WTC11 (cell line): ENCODE results near the gene MRPS23. TPM values are rescaled to one million over a fixed set of nuclear protein-coding genes. Genes with fewer than 3 reads are reported as not detected.
A peak's percentile ranks its signal among the peaks of the same experiment; 100 is the strongest.

Experiments
- ATF1 ChIP-seq: sonication (generic); formaldehyde crosslinking; IDR thresholded peaks from 2 replicates; pipeline ENCODE4 v1.8.1; 2023; ENCODE audit warnings: mild to moderate bottlenecking, moderate library complexity, missing genetic modification reagents
- ATF3 ChIP-seq: sonication (generic); formaldehyde crosslinking; conservative IDR thresholded peaks from 2 replicates; pipeline ENCODE4 v1.8.1; 2022; ENCODE audit warnings: mild to moderate bottlenecking, missing genetic modification reagents
- CREM ChIP-seq: sonication (generic); formaldehyde crosslinking; IDR thresholded peaks from 2 replicates; pipeline ENCODE4 v1.8.1; 2022; ENCODE audit warnings: mild to moderate bottlenecking, missing genetic modification reagents, moderate library complexity
- E2F4 ChIP-seq: sonication (generic); formaldehyde crosslinking; IDR thresholded peaks from 2 replicates; pipeline ENCODE4 v1.8.1; 2022; ENCODE audit warnings: low read depth, mild to moderate bottlenecking, moderate library complexity, missing genetic modification reagents, borderline replicate concordance
- ESRRA ChIP-seq: sonication (generic); formaldehyde crosslinking; IDR thresholded peaks from 2 replicates; pipeline ENCODE4 v1.8.1; 2022; ENCODE audit warnings: mild to moderate bottlenecking, missing genetic modification reagents, borderline replicate concordance
- FOXP4 ChIP-seq: sonication (generic); formaldehyde crosslinking; IDR thresholded peaks from 2 replicates; pipeline ENCODE4 v1.8.0; 2022; ENCODE audit warnings: mild to moderate bottlenecking, missing genetic modification reagents
- HMGA2 ChIP-seq: fragments of 250-450 bp; sonication (Bioruptor Pico); IDR thresholded peaks from 2 replicates; pipeline ENCODE4 v1.4.0; 2021; ENCODE audit warnings: mild to moderate bottlenecking, moderate library complexity
- IRF2 ChIP-seq: sonication (generic); formaldehyde crosslinking; IDR thresholded peaks from 2 replicates; pipeline ENCODE4 v1.8.0; 2022; ENCODE audit warnings: low read depth, missing genetic modification reagents, borderline replicate concordance
- JAZF1 ChIP-seq: fragments of 250-450 bp; sonication (Bioruptor Pico); IDR thresholded peaks from 2 replicates; pipeline ENCODE4 v1.9.0; 2021; ENCODE audit warnings: moderate library complexity, mild to moderate bottlenecking, inconsistent platforms
- MXD4 ChIP-seq: fragments of 250-450 bp; sonication (Bioruptor Pico); IDR thresholded peaks from 2 replicates; pipeline ENCODE4 v1.8.0; 2021; ENCODE audit warnings: mild to moderate bottlenecking, moderate library complexity, borderline replicate concordance
- NFE2L1 ChIP-seq: sonication (generic); formaldehyde crosslinking; IDR thresholded peaks from 2 replicates; pipeline ENCODE4 v1.8.1; 2023; ENCODE audit warnings: missing genetic modification reagents
- NFYB ChIP-seq: sonication (generic); formaldehyde crosslinking; conservative IDR thresholded peaks from 2 replicates; pipeline ENCODE4 v1.8.0; 2022; ENCODE audit warnings: low read depth, missing genetic modification reagents
- NR3C1 ChIP-seq: sonication (generic); formaldehyde crosslinking; conservative IDR thresholded peaks from 2 replicates; pipeline ENCODE4 v1.8.1; 2023; ENCODE audit warnings: low read depth, mild to moderate bottlenecking, missing genetic modification reagents
- OVOL2 ChIP-seq: fragments of 250-450 bp; sonication (Bioruptor Pico); IDR thresholded peaks from 2 replicates; pipeline ENCODE4 v1.9.0; 2021; ENCODE audit warnings: mild to moderate bottlenecking, borderline replicate concordance
- PREB ChIP-seq: sonication (generic); formaldehyde crosslinking; IDR thresholded peaks from 2 replicates; pipeline ENCODE4 v1.8.1; 2022; ENCODE audit warnings: mild to moderate bottlenecking, missing genetic modification reagents, moderate library complexity, borderline replicate concordance
- SMAD3 ChIP-seq: sonication (generic); formaldehyde crosslinking; IDR thresholded peaks from 2 replicates; pipeline ENCODE4 v1.8.0; 2022; ENCODE audit warnings: missing genetic modification reagents, mild to moderate bottlenecking, borderline replicate concordance
- SMAD4 ChIP-seq: sonication (generic); formaldehyde crosslinking; IDR thresholded peaks from 2 replicates; pipeline ENCODE4 v1.8.0; 2022; ENCODE audit warnings: mild to moderate bottlenecking, missing genetic modification reagents
- SP1 ChIP-seq: sonication (generic); formaldehyde crosslinking; conservative IDR thresholded peaks from 2 replicates; pipeline ENCODE4 v1.8.1; 2022; ENCODE audit warnings: missing genetic modification reagents
- STAT6 ChIP-seq: sonication (generic); formaldehyde crosslinking; conservative IDR thresholded peaks from 2 replicates; pipeline ENCODE4 v1.8.1; 2023; ENCODE audit warnings: mild to moderate bottlenecking, low read depth, missing genetic modification reagents, moderate library complexity
- USF1 ChIP-seq: sonication (generic); formaldehyde crosslinking; IDR thresholded peaks from 2 replicates; pipeline ENCODE4 v1.8.0; 2022; ENCODE audit warnings: mild to moderate bottlenecking, missing genetic modification reagents
- ZNF121 ChIP-seq: sonication (generic); formaldehyde crosslinking; IDR thresholded peaks from 2 replicates; pipeline ENCODE4 v1.8.0; 2023; ENCODE audit warnings: missing genetic modification reagents
- ZNF219 ChIP-seq: sonication (generic); formaldehyde crosslinking; IDR thresholded peaks from 2 replicates; pipeline ENCODE4 v1.8.0; 2023; ENCODE audit warnings: missing genetic modification reagents, mild to moderate bottlenecking, borderline replicate concordance
- ZNF263 ChIP-seq: sonication (generic); formaldehyde crosslinking; IDR thresholded peaks from 2 replicates; pipeline ENCODE4 v1.8.1; 2022; ENCODE audit warnings: low read depth, mild to moderate bottlenecking, moderate library complexity, missing genetic modification reagents
- ZNF281 ChIP-seq: sonication (generic); formaldehyde crosslinking; IDR thresholded peaks from 2 replicates; pipeline ENCODE4 v1.8.0; 2023; ENCODE audit warnings: mild to moderate bottlenecking, missing genetic modification reagents
- ZNF317 ChIP-seq: sonication (generic); formaldehyde crosslinking; IDR thresholded peaks from 2 replicates; pipeline ENCODE4 v1.8.1; 2023; ENCODE audit warnings: low read depth, mild to moderate bottlenecking, moderate library complexity, missing genetic modification reagents, borderline replicate concordance
- ZNF425 ChIP-seq: fragments of 250-450 bp; sonication (Bioruptor Pico); conservative IDR thresholded peaks from 2 replicates; pipeline ENCODE4 v1.9.0; 2021; ENCODE audit warnings: mild to moderate bottlenecking
- total RNA-seq: library from RNA; stranded (reverse); gene quantifications from 3 replicates; pipeline ENCODE4 v1.2.3, GENCODE V29; 2021

Gene MRPS23
- total RNA-seq, 1 experiment from 2014 or later: 65.3 TPM

- TF ChIP-seq E2F4 (CRISPR knock-in tag): no peak
- no peak for TF ChIP-seq USF1 (CRISPR knock-in tag)
- TF ChIP-seq JAZF1 (CRISPR knock-in tag): no peak
- TF ChIP-seq STAT6 (CRISPR knock-in tag): no peak
- no peak for TF ChIP-seq NR3C1 (CRISPR knock-in tag)
- TF ChIP-seq ATF3 (CRISPR knock-in tag): no peak
- TF ChIP-seq ZNF317: no peak
- no peak for TF ChIP-seq HMGA2 (CRISPR knock-in tag)
- TF ChIP-seq CREM (CRISPR knock-in tag): peak; percentile 46; the same call in 1 of the 2 replicates
- no peak for TF ChIP-seq MXD4 (CRISPR knock-in tag)
- no peak for TF ChIP-seq ZNF425 (CRISPR knock-in tag)
- TF ChIP-seq ESRRA: no peak
- TF ChIP-seq NFYB (CRISPR knock-in tag): no peak
- TF ChIP-seq ZNF281 (CRISPR knock-in tag): no peak
- no peak for TF ChIP-seq ZNF263 (CRISPR knock-in tag)
- no peak for TF ChIP-seq FOXP4
- TF ChIP-seq SMAD3 (CRISPR knock-in tag): no peak
- TF ChIP-seq NFE2L1 (CRISPR knock-in tag): no peak
- TF ChIP-seq SP1 (CRISPR knock-in tag): peak; percentile 43; the same call in 1 of the 2 replicates
- TF ChIP-seq IRF2: no peak
- no peak for TF ChIP-seq ZNF121 (CRISPR knock-in tag)
- no peak for TF ChIP-seq ZNF219
- TF ChIP-seq SMAD4 (CRISPR knock-in tag): no peak
- TF ChIP-seq ATF1 (CRISPR knock-in tag): no peak
- TF ChIP-seq OVOL2 (CRISPR knock-in tag): no peak
- no peak for TF ChIP-seq PREB
Observed at GRCh38 chr17:57892146-57892819, 42.4 kb upstream of the MRPS23 start (continued).
